Mesendoderm (in vitro differentiated cells): ENCODE data around the gene KCTD1.

Source experiments
- DNase-seq: peaks from one replicate; pipeline ENCODE4 v3.0.0; 2013
- H2AK5ac ChIP-seq: 2 replicates; pipeline ENCODE4 v1.6.1; 2013; ENCODE audit warnings: low read length, inconsistent platforms
- H2BK120ac ChIP-seq: 2 replicates; pipeline ENCODE4 v1.6.1; 2013; ENCODE audit warnings: low read depth, mild to moderate bottlenecking, low read length, moderate library complexity, mixed read lengths
- H2BK15ac ChIP-seq: replicated peaks from 2 replicates; pipeline ENCODE4 v1.6.1; 2013; ENCODE audit warnings: low read depth, mild to moderate bottlenecking, moderate library complexity
- H2BK5ac ChIP-seq: 2 replicates; pipeline ENCODE4 v1.6.1; 2013; ENCODE audit warnings: low read length, inconsistent platforms
- H3K18ac ChIP-seq: 2 replicates; pipeline ENCODE4 v1.6.1; 2013; ENCODE audit warnings: mild to moderate bottlenecking, low read length, mixed read lengths
- H3K23ac ChIP-seq: one replicate; pipeline ENCODE4 v1.6.1; 2013; ENCODE audit warnings: low read length
- H3K27ac ChIP-seq: 2 replicates; pipeline ENCODE4 v1.5.1; 2013; ENCODE audit warnings: low read depth, mild to moderate bottlenecking, inconsistent platforms, low read length, moderate library complexity
- H3K27me3 ChIP-seq: 2 replicates; pipeline ENCODE4 v1.6.1; 2013; ENCODE audit warnings: low read length, control low read depth, mild to moderate bottlenecking, inconsistent platforms; ENCODE audit not compliant: insufficient read depth, poor library complexity
- H3K36me3 ChIP-seq: 2 replicates; pipeline ENCODE4 v1.6.1; 2013; ENCODE audit warnings: low read length, inconsistent platforms; ENCODE audit not compliant: control insufficient read depth, insufficient read depth
- H3K4ac ChIP-seq: one replicate; pipeline ENCODE4 v1.6.1; 2013; ENCODE audit warnings: low read depth, mild to moderate bottlenecking, low read length, moderate library complexity
- H3K4me1 ChIP-seq: 2 replicates; pipeline ENCODE4 v1.6.1; 2013; ENCODE audit warnings: low read depth, low read length, inconsistent platforms; ENCODE audit not compliant: control insufficient read depth
- H3K4me2 ChIP-seq: 2 replicates; pipeline ENCODE4 v1.6.1; 2013; ENCODE audit warnings: low read length
- H3K4me3 ChIP-seq: 2 replicates; pipeline ENCODE4 v1.5.1; 2013; ENCODE audit warnings: mild to moderate bottlenecking, low read length
- H3K56ac ChIP-seq: one replicate; pipeline ENCODE4 v1.6.1; 2013; ENCODE audit warnings: low read length
- H3K79me1 ChIP-seq: 2 replicates; pipeline ENCODE4 v1.6.1; 2013; ENCODE audit warnings: low read length, inconsistent platforms
- H3K79me2 ChIP-seq: 2 replicates; pipeline ENCODE4 v1.6.1; 2013; ENCODE audit warnings: mild to moderate bottlenecking, low read length; ENCODE audit not compliant: control insufficient read depth, insufficient read depth
- H3K9ac ChIP-seq: 2 replicates; pipeline ENCODE4 v1.6.1; 2013; ENCODE audit warnings: low read length, inconsistent platforms
- H4K5ac ChIP-seq: one replicate; pipeline ENCODE4 v1.6.1; 2013; ENCODE audit warnings: low read length
- H4K8ac ChIP-seq: one replicate; pipeline ENCODE4 v1.6.1; 2013; ENCODE audit warnings: low read depth, mild to moderate bottlenecking, control low read depth, low read length, moderate library complexity
- WGBS: extraction: QIAGEN DNeasy Blood & Tissue Kit; methylation state at CpG from one replicate; pipeline ENCODE4 v1.1.7; 2013; ENCODE audit warnings: low lambda C conversion rate, missing lambda C conversion rate; ENCODE audit not compliant: insufficient coverage; ENCODE audit errors: extremely low coverage; 5-methylcytosine and 5-hydroxymethylcytosine counted together

Gene KCTD1

GRCh38 chr18:26415631-26416030 is 132.7 kb downstream of the KCTD1 start:
- no peak overlapping the region for H3K27ac ChIP-seq
- no CpG with 5 or more reads among the region's 7 CpGs for WGBS

GRCh38 chr18:26414901-26415440 is 133.4 kb downstream of the KCTD1 start:
- Histone ChIP-seq H3K18ac (no peak overlapping the region), H3K4me2 (no peak overlapping the region), H4K8ac (no peak overlapping the region), H2BK5ac (no peak overlapping the region), H3K4ac (no peak overlapping the region), H3K27ac (no peak overlapping the region), H2AK5ac (no peak overlapping the region), H2BK120ac (no peak overlapping the region), H3K79me1 (no peaks in the 10 kb centered on the region), H3K4me3 (no peak overlapping the region), H3K56ac (no peak overlapping the region), H2BK15ac (no peak overlapping the region), H3K23ac (no peak overlapping the region), H3K4me1 (no peaks in the 10 kb centered on the region), H3K9ac (no peak overlapping the region), H4K5ac (no peak overlapping the region), H3K79me2 (no peaks in the 10 kb centered on the region), H3K27me3 (no peaks in the 10 kb centered on the region), H3K36me3 (no peaks in the 10 kb centered on the region)
- no peak for DNase-seq
- no CpG with 5 or more reads among the region's 4 CpGs for WGBS

More at GRCh38 chr18:26415631-26416030, 132.7 kb downstream of the KCTD1 start:
- no peak overlapping the region for H4K8ac ChIP-seq
- H3K18ac ChIP-seq, result no peak overlapping the region
- H3K4me2 ChIP-seq, result no peak overlapping the region
- H3K56ac ChIP-seq, result no peak overlapping the region
- no peaks in the 10 kb centered on the region for H3K4me1 ChIP-seq
- H3K36me3 ChIP-seq, result no peaks in the 10 kb centered on the region
- H3K79me2 ChIP-seq, result no peaks in the 10 kb centered on the region
- no peak overlapping the region for H3K23ac ChIP-seq
- no peak overlapping the region for H2AK5ac ChIP-seq
- no peak overlapping the region for H2BK5ac ChIP-seq
- no peaks in the 10 kb centered on the region for H3K79me1 ChIP-seq
- no peak overlapping the region for H3K9ac ChIP-seq
- no peak overlapping the region for H3K4ac ChIP-seq
- DNase-seq, result no peak
- H3K4me3 ChIP-seq, result no peak overlapping the region
- H2BK15ac ChIP-seq, result no peak overlapping the region
- H4K5ac ChIP-seq, result no peak overlapping the region
- no peaks in the 10 kb centered on the region for H3K27me3 ChIP-seq
- H2BK120ac ChIP-seq, result no peak overlapping the region

DNA sequence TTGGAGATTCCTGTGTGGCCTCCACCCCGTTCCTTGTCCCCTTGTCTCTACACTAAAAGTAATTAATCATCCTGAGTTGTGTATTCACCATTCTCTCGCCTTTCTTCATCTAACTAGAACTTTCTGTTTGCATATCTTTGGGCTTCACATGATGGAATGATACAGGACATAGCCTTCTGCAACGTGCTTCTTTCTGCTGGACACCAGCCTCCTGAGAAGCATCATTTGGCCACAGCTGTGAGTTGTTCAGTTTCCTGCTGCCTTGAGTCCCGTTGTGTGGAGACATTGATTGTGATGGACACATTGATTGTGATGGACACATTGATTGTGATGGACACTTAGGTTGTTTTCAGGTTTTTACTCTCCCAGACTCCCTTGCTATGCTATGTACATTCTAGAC is 139.3 kb downstream of the KCTD1 start:
- H3K18ac ChIP-seq, result no peak overlapping the region
- no peak overlapping the region for H3K9ac ChIP-seq
- no peaks in the 10 kb centered on the region for H3K4me1 ChIP-seq
- H4K5ac ChIP-seq, result no peak overlapping the region
- no peak overlapping the region for H2BK120ac ChIP-seq
- H4K8ac ChIP-seq, result no peak overlapping the region
- H3K79me2 ChIP-seq, result no peaks in the 10 kb centered on the region
- no peaks in the 10 kb centered on the region for H3K79me1 ChIP-seq
- WGBS, result no CpG with 5 or more reads among the region's 4 CpGs
- no peak for DNase-seq
- H3K23ac ChIP-seq, result no peak overlapping the region
- H2BK5ac ChIP-seq, result no peak overlapping the region
- no peaks in the 10 kb centered on the region for H3K27me3 ChIP-seq
- no peak overlapping the region for H2AK5ac ChIP-seq
- no peak overlapping the region for H2BK15ac ChIP-seq
- H3K56ac ChIP-seq, result no peak overlapping the region
- no peak overlapping the region for H3K4me3 ChIP-seq
- no peak overlapping the region for H3K27ac ChIP-seq
- H3K4ac ChIP-seq, result no peak overlapping the region
- H3K36me3 ChIP-seq, result no peaks in the 10 kb centered on the region
- H3K4me2 ChIP-seq, result no peak overlapping the region

DNA sequence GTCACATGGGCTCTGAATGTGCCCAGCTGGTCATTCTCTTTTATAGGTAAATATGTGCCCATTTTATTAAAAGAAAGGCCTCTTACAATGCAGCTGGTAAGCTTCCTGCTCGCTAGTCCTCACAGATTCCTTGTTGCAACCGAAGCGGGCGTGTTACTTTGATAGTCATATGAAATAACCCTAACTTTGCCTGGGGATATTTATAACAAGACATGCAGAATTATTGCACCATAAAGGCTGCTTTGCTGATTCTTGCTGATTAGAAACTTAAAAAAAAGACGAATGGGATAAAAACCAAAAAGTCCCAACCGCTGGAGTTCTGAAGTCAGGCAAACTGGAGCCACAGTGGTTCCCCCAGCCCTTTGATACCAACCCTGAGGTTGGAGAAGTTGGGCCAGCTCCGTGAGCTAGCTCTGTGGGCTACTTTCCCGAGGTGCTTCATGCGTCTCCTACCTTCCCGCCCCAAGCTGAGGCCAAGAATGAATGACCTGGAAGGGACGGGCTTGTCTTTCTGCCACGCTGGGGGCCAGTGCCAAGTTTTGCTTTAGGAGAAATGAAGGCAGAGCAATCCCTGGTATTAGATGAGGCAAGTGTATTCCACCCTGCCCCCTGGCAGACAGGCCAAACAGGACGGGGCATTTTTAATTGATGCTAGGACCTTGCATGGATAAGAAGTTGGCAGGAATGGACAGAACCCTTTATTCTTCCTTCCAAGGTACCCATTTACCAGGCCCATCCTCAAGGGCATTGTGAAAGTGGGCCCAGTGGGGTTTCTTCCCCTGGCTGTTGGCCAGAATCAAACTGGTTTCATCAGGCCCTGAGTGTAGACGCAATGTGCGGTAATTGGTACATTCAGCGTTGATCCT is 140.4 kb downstream of the KCTD1 start:
- no peak overlapping the region for H4K5ac ChIP-seq
- no peaks in the 10 kb centered on the region for H3K4me1 ChIP-seq
- H3K27ac ChIP-seq, result no peak overlapping the region
- no peak overlapping the region for H3K56ac ChIP-seq
- no peak overlapping the region for H3K23ac ChIP-seq
- no peak for DNase-seq
- no peaks in the 10 kb centered on the region for H3K79me2 ChIP-seq
- no peak overlapping the region for H2BK120ac ChIP-seq
- no peaks in the 10 kb centered on the region for H3K79me1 ChIP-seq
- no peak overlapping the region for H3K4me3 ChIP-seq
- H3K36me3 ChIP-seq, result no peaks in the 10 kb centered on the region
- no peak overlapping the region for H2AK5ac ChIP-seq
- no peak overlapping the region for H2BK5ac ChIP-seq
- H3K4ac ChIP-seq, result no peak overlapping the region
- no peak overlapping the region for H3K9ac ChIP-seq
- H3K18ac ChIP-seq, result no peak overlapping the region
- H3K27me3 ChIP-seq, result no peaks in the 10 kb centered on the region
- no peak overlapping the region for H4K8ac ChIP-seq
- no peak overlapping the region for H3K4me2 ChIP-seq
- WGBS, result no CpG with 5 or more reads among the region's 16 CpGs
- H2BK15ac ChIP-seq, result no peak overlapping the region

DNA sequence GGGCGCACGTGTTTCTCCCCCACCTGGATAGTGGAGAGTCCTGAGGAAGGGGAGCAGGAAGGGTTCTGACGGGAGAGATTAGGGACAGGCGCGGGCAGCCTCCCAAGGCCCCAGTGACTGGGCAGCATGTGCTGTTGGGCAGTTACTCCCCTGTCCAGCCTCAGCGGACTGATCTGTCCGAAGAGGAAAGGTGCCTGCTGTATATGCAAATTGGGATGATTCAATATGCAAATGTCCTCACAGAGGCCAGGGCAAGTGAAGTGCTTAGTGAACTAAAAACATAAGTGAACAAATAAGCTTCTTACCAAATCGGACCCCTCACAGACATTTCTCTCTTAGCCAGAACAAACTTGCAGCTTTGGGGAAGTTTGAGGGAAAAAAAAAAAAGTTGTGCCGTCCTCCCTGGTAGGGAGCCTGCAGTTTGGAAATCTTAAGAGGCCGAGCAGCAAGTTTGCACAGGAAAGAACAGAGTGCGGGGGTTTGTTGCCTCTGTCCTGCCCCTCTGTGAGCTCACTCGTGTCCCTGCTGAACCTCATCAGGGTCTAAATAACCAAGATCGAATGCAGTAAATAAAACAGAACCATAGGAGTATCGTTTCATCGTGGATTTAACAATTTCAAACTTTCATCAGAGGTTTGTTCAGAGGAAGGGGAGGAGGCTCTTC is 141.4 kb downstream of the KCTD1 start:
- Histone ChIP-seq H3K9ac (no peak overlapping the region), H3K79me2 (no peaks in the 10 kb centered on the region)
- WGBS, result no CpG with 5 or more reads among the region's 15 CpGs

More for the DNA sequence above, 141.4 kb downstream of the KCTD1 start:
- Histone ChIP-seq H4K8ac (no peak overlapping the region), H3K23ac (no peak overlapping the region), H3K4me2 (no peak overlapping the region), H2BK5ac (no peak overlapping the region), H3K4me3 (no peak overlapping the region), H3K4me1 (no peaks in the 10 kb centered on the region), H3K18ac (no peak overlapping the region), H3K56ac (no peak overlapping the region), H3K27me3 (no peaks in the 10 kb centered on the region), H3K27ac (no peak overlapping the region), H3K4ac (no peak overlapping the region), H2BK15ac (no peak overlapping the region), H4K5ac (no peak overlapping the region), H2BK120ac (no peak overlapping the region), H3K79me1 (no peaks in the 10 kb centered on the region), H3K36me3 (no peaks in the 10 kb centered on the region), H2AK5ac (no peak overlapping the region)
- DNase-seq, result no peak
